K562 (cell line): ENCODE results near the gene THAP5. TPM values are rescaled to one million over a fixed set of nuclear protein-coding genes. Genes with fewer than 3 reads are reported as not detected.
A peak's percentile ranks its signal among the peaks of the same experiment; 100 is the strongest.

ENCODE experiments used
- CBX3 ChIP-seq, 2 experiments: IDR thresholded peaks; 1 replicate in 1 of 2; 2 replicates in 1 of 2; pipeline ENCODE4 v1.6.1; 2012; ENCODE audit warnings: inconsistent platforms in 2 of 2, low read length in 2 of 2, borderline replicate concordance in 1 of 2, control low read depth in 1 of 2
- DDX20 ChIP-seq: fragments of 450-650 bp; IDR thresholded peaks from 2 replicates; pipeline ENCODE4 v1.6.1; 2016; ENCODE audit warnings: missing genetic modification characterization, low read depth, mild to moderate bottlenecking, missing compliant biosample characterization, moderate library complexity
- EHMT2 ChIP-seq: fragments of 450-650 bp; IDR thresholded peaks from 2 replicates; pipeline ENCODE4 v1.6.1; 2018; ENCODE audit warnings: antibody characterized with exemption
- EWSR1 ChIP-seq: fragments of 450-650 bp; IDR thresholded peaks from 2 replicates; pipeline ENCODE4 v1.6.1; 2018; ENCODE audit warnings: borderline replicate concordance, mild to moderate bottlenecking, low read depth, moderate library complexity; ENCODE audit not compliant: partially characterized antibody
- EZH2 ChIP-seq: IDR thresholded peaks from 2 replicates; pipeline ENCODE4 v1.6.1; 2012; ENCODE audit warnings: low read depth, mild to moderate bottlenecking, inconsistent platforms, low read length, borderline replicate concordance
- FOXP1 ChIP-seq: sonication (generic); formaldehyde crosslinking; IDR thresholded peaks from 2 replicates; pipeline ENCODE4 v1.8.0; 2022; ENCODE audit warnings: mild to moderate bottlenecking, missing genetic modification reagents
- GTF2E2 ChIP-seq: fragments of 200-800 bp; sonication (Bioruptor generic); IDR thresholded peaks from 2 replicates; pipeline ENCODE4 v1.6.1; 2016; ENCODE audit warnings: missing genetic modification characterization, missing compliant biosample characterization
- HNRNPLL ChIP-seq: fragments of 200-400 bp; formaldehyde crosslinking; IDR thresholded peaks from 2 replicates; pipeline ENCODE4 v1.6.1; 2017; ENCODE audit warnings: low read length, low read depth, mild to moderate bottlenecking; ENCODE audit not compliant: poor library complexity, severe bottlenecking
- HSF4 ChIP-seq: fragments of 250-450 bp; sonication (Bioruptor Pico); IDR thresholded peaks from 2 replicates; pipeline ENCODE4 v2.1.2; 2022; ENCODE audit warnings: mild to moderate bottlenecking, moderate library complexity, borderline replicate concordance
- MAFF ChIP-seq: IDR thresholded peaks from 2 replicates; pipeline ENCODE4 v1.6.1; 2012; ENCODE audit warnings: low read length, improper control_type of control experiment
- MYC ChIP-seq, 2 experiments: fragments of 250-450 bp in 1 of 2; sonication (Bioruptor Pico) in 1 of 2; IDR thresholded peaks; 2 replicates each; pipeline versions ENCODE4 v1.5.1 to v1.6.1; 2012 to 2021; ENCODE audit warnings: low read depth in 2 of 2, borderline replicate concordance in 1 of 2, improper control_type of control experiment in 1 of 2, low read length in 1 of 2, mild to moderate bottlenecking in 1 of 2, moderate library complexity in 1 of 2
- PRDM10 ChIP-seq: fragments of 450-650 bp; IDR thresholded peaks from 2 replicates; pipeline ENCODE4 v1.6.1; 2018; ENCODE audit not compliant: partially characterized antibody
- PRPF4 ChIP-seq: fragments of 200-400 bp; formaldehyde crosslinking; IDR thresholded peaks from one replicate; pipeline ENCODE4 v1.6.1; 2017; ENCODE audit warnings: low read length, low read depth, mild to moderate bottlenecking; ENCODE audit not compliant: insufficient read depth, poor library complexity, severe bottlenecking
- RBM39 ChIP-seq: fragments of 200-400 bp; formaldehyde crosslinking; optimal IDR thresholded peaks from 2 replicates; pipeline ENCODE3; 2018; ENCODE audit warnings: low read depth, low read length
- SAP30 ChIP-seq: fragments of 200-600 bp; sonication (generic); IDR thresholded peaks from 2 replicates; pipeline ENCODE4 v1.6.1; 2012; ENCODE audit warnings: borderline replicate concordance, low read depth, mild to moderate bottlenecking, moderate library complexity, low read length, control low read depth, inconsistent platforms; ENCODE audit not compliant: insufficient read depth, poor library complexity, severe bottlenecking
- SIN3A ChIP-seq, 2 experiments: fragments of 150-350 bp in 1 of 2; IDR thresholded peaks; 2 replicates each; pipeline ENCODE4 v1.6.1; 2011 to 2016; ENCODE audit warnings: borderline replicate concordance in 2 of 2, low read depth in 2 of 2, low read length in 2 of 2, mild to moderate bottlenecking in 2 of 2, moderate library complexity in 2 of 2; ENCODE audit not compliant: control insufficient read depth in 1 of 2
- SMAD3 ChIP-seq: fragments of 450-650 bp; formaldehyde crosslinking; conservative IDR thresholded peaks from 2 replicates; pipeline ENCODE4 v1.4.0; 2020; ENCODE audit warnings: mild to moderate bottlenecking
- TEAD1 ChIP-seq, 2 experiments: fragments of 450-650 bp in 1 of 2; sonication (generic) in 1 of 2; formaldehyde crosslinking; IDR thresholded peaks; 2 replicates each; pipeline versions ENCODE4 v1.4.0 to v1.8.0; 2020 to 2022; ENCODE audit warnings: mild to moderate bottlenecking in 2 of 2, missing genetic modification reagents in 1 of 2
- XRCC4 ChIP-seq: IDR thresholded peaks from one replicate; pipeline ENCODE4 v1.6.1; 2011; ENCODE audit not compliant: insufficient read depth, insufficient read length; ENCODE audit errors: extremely low read depth
- ZKSCAN3 ChIP-seq: fragments of 250-450 bp; sonication (Bioruptor Pico); IDR thresholded peaks from 2 replicates; pipeline ENCODE4 v1.4.0; 2020
- ZNF12 ChIP-seq: sonication (generic); formaldehyde crosslinking; IDR thresholded peaks from 2 replicates; pipeline ENCODE4 v1.4.0; 2020; ENCODE audit warnings: mild to moderate bottlenecking, missing genetic modification reagents
- ZNF184 ChIP-seq: sonication (generic); formaldehyde crosslinking; IDR thresholded peaks from 2 replicates; pipeline ENCODE4 v1.5.0; 2020; ENCODE audit warnings: missing genetic modification reagents
- ZNF197 ChIP-seq: fragments of 200-800 bp; sonication (Bioruptor generic); IDR thresholded peaks from 2 replicates; pipeline ENCODE4 v1.6.1; 2016; ENCODE audit warnings: low read depth, missing genetic modification characterization, missing compliant biosample characterization
- ZNF445 ChIP-seq: fragments of 250-450 bp; sonication (Bioruptor Pico); IDR thresholded peaks from 2 replicates; pipeline ENCODE4 v1.4.0; 2020; ENCODE audit warnings: low read depth, mild to moderate bottlenecking, moderate library complexity
- ZNF717 ChIP-seq: fragments of 250-450 bp; sonication (Bioruptor Pico); IDR thresholded peaks from 2 replicates; pipeline ENCODE4 v1.5.0; 2021
- polyA plus RNA-seq, 8 experiments: library from polyadenylated mRNA; depleted of rRNA in 4 of 8; stranded (reverse) in 5 of 8; unstranded in 3 of 8; fragments of >200 nt; fragmentation: Nextera tagmentation in 2 of 8; fragmentation: Illumina TruSeq in 1 of 8; extraction: Ambion mirVana in 2 of 8; extraction: Trizol in 1 of 8; gene quantifications; 2 replicates each; pipeline versions ENCODE4 v1.2.1 to v1.2.3, GENCODE V29; 2011 to 2014; ENCODE audit warnings: inconsistent platforms in 1 of 8, missing spikeins in 1 of 8
- total RNA-seq, 7 experiments: library from RNA; depleted of rRNA in 6 of 7; stranded (reverse); fragments of >200 nt in 6 of 7; fragmentation: Illumina TruSeq in 2 of 7; extraction: Trizol in 2 of 7; gene quantifications; 2 replicates each; pipeline versions ENCODE4 v1.2.1 to v1.2.3, GENCODE V29; 2011 to 2021; ENCODE audit warnings: low replicate concordance in 1 of 7

Gene THAP5
- total and polyA plus RNA-seq, 9 of the 15 experiments (the other 6 are each of a cell fraction or from before 2014, with no cell fraction given) = 16.5 to 58.1 (median 28.2) TPM

- no peak for TF ChIP-seq EZH2
- TF ChIP-seq HNRNPLL = peak; percentile 76
- no peak; the same call in 1 of the 2 replicates for TF ChIP-seq ZNF12 (CRISPR knock-in tag)
- no peak for TF ChIP-seq ZNF184 (CRISPR knock-in tag)
- no peak for TF ChIP-seq CBX3 (IDR thresholded peaks at IDR 0.05; ENCODE audit: borderline replicate concordance in 1 of 2, low read length in 2 of 2)
- peak; percentile 78; the same call in 1 of the 2 replicates for TF ChIP-seq HSF4 (CRISPR knock-in tag)
- no peak for TF ChIP-seq XRCC4
- TF ChIP-seq ZNF445 (CRISPR knock-in tag) = no peak
- TF ChIP-seq EWSR1 = no peak
- TF ChIP-seq DDX20 (tag) = no peak
- TF ChIP-seq FOXP1 (CRISPR knock-in tag) = no peak
- peak; percentile 57 for TF ChIP-seq PRPF4
- peak; percentile 28; the same call in 1 of the 2 replicates for TF ChIP-seq MYC (IDR thresholded peaks at IDR 0.05; ENCODE audit: low read depth, low read length)
- no peak for TF ChIP-seq MYC (CRISPR knock-in tag; IDR thresholded peaks at IDR 0.05; ENCODE audit: borderline replicate concordance, low read depth)
- TF ChIP-seq SAP30 = peak; percentile 65
- no peak for TF ChIP-seq ZNF197 (CRISPR knock-in tag)
- TF ChIP-seq PRDM10 = no peak
- TF ChIP-seq EHMT2 = no peak
- 0 out of 4 replicates have a peak, but pooled peaks of 1 of the 2 experiments have one; percentile 3 for TF ChIP-seq TEAD1 (CRISPR knock-in tag; IDR thresholded peaks at IDR 0.05)
- no peak for TF ChIP-seq ZNF717 (CRISPR knock-in tag)
- 0 out of 2 replicates have a peak, but pooled peaks have one; percentile 50 for TF ChIP-seq GTF2E2
- TF ChIP-seq SMAD3 (CRISPR knock-in tag) = no peak
- TF ChIP-seq RBM39 = no peak
- TF ChIP-seq SIN3A (IDR thresholded peaks at IDR 0.05; ENCODE audit: borderline replicate concordance in 2 of 2, control insufficient read depth in 1 of 2, low read depth in 2 of 2, low read length in 2 of 2) = peak in 1 of 2 experiments; percentile 18; a peak in 1 of 4 replicates
- TF ChIP-seq MAFF = no peak
- TF ChIP-seq ZKSCAN3 (CRISPR knock-in tag) = no peak
Observed at GRCh38 chr7:108570146-108570755, 745 bp upstream of the THAP5 start (continued).
